TTC549 (cell line): ENCODE measurements around the gene CDK5.

Source experiments
- FAIRE-seq: peaks from 2 replicates; lab custom pipeline; 2012; peaks lifted over from hg19 to GRCh38; lab: Jason Lieb, UNC

Gene CDK5

GRCh38 chr7:151057506-151057988 lies at the start of gene CDK5:
Gene CDK5, minus strand, starts transcription at chr7:151057897. Its CDS starts 49 bp downstream, at chr7:151057848.
- no peak for FAIRE-seq

DNA sequence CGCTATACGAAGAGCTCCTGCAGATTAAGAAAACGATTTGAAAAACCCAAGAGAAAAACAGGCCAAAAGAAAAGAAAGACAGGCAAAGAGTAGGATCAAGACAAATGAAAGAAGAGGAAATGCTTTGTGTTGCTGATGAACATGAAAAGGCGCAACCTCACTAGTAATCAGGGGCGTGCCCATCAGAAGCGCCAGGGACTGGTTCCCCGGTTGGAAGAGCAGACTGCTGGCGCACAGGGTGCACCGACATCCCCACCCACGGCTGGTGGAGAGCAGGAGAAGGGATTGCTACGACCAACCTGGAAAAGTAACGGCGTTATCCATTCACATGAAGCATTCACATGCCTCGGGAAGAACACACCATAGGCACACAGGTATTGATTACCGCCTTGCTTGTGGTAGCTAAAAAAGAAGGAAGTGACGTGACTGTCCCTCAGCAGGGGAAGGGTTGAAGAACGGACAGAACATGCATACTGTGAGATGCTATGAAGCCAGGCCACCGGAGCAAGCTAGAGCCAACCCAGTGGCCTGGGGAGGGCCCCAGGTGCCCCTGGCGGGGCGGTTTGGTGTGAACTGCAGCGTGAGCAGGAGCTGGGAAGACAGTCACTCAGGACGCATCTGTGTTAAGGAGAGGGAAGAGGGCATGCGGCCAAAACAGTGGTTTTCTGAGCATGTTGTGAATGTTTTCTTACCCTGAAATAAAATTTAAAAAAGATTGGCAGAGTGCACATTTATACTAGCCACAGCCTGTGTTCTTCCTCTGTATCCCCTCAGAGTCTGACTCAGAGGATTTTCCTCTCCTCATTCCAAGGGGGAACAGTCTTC lies 46.9 kb upstream of the CDK5 start:
- no peak for FAIRE-seq

- FAIRE-seq, result no peak
Measured at GRCh38 chr7:151103973-151104372, 46.3 kb upstream of the CDK5 start.

GRCh38 chr7:151102991-151103390 lies 45.3 kb upstream of the CDK5 start:
- no peak for FAIRE-seq

- no peak for FAIRE-seq
Measured at GRCh38 chr7:151101621-151102396, 44.1 kb upstream of the CDK5 start.

- FAIRE-seq, result no peak
Measured at GRCh38 chr7:151100921-151101320, 43.2 kb upstream of the CDK5 start.

DNA sequence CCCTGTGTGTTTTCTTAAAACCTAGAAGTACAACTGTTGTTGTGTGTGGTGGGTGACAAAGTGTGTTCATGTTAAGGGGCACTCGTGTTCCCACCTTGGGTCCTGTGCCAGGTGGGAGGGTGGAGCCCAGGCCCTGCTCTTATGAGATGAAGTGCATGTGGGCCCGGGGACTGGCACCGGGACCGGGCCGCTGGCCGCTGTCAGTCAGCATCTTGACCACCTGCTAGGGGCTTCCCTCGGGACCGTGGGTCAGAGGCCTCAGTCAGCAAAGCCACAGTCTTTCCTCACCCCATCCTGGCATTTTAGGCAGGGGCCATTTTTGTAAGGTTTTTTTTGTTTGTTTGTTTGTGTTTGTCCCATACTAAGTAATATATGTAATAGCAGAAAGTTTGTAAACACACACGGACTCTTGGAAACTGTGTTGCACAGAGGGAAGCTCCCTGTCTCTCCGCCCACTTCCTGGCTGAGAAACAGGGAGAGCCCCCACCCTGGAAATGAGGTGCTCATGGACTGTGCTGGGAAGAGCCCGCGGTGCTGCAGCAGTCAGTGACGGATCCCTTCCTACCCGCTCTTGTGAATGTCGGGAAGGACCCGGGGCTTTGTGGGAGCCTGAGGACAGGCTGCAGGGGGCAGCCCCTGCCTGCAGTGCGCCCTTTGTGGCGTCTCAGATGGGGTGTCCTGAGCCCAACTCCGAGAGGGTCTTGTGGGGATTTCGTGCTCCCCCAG lies 42.0 kb upstream of the CDK5 start:
- no peak for FAIRE-seq

GRCh38 chr7:151095828-151096475 lies 38.3 kb upstream of the CDK5 start:
- no peak for FAIRE-seq

GRCh38 chr7:151095123-151095797 lies 37.6 kb upstream of the CDK5 start:
- no peak for FAIRE-seq

GRCh38 chr7:151094675-151095074 lies 37.0 kb upstream of the CDK5 start:
- FAIRE-seq, result no peak

GRCh38 chr7:151093748-151094147 lies 36.1 kb upstream of the CDK5 start:
- no peak for FAIRE-seq

- no peak for FAIRE-seq
Measured at GRCh38 chr7:151091988-151092387, 34.3 kb upstream of the CDK5 start.

DNA sequence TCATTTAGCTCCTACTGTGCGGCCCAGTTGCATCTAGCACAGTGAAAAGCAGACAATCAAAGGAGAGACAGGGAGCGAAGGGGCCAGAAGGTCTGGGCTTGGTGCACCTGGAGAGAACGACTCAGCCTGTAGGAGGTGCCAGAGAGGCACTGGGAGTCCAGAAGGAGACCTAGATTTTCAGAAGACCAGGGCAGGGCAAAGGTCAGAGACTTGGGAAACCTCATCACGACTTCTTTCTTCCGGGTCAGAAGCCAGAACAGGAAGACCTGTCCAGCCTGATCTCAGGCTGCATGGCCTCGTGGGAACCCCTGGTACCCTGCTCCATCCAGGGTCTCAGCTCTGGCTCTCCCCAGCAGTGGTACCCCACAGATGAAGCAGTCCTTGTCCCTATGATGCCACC lies 33.7 kb upstream of the CDK5 start:
- no peak for FAIRE-seq

DNA sequence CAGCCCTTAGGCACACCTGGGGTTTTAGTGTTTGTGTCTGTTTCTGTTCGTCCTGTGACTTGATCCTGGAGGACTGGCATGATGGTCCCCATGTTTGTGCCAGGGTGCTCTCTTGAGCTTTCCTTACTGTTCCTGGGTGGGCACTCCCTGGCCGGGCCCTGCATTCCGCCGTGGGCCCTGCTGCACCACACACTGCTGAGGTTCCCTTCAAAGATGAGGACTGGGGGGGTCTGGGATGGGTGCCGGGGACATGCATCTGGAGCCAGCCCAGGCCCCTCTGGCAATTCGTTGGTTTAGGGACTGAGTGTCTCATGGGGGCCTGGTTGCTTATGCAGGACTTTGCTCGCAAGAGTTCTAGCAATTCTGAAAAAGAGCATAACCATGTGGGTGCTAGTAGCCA lies 33.3 kb upstream of the CDK5 start:
- no peak for FAIRE-seq

DNA sequence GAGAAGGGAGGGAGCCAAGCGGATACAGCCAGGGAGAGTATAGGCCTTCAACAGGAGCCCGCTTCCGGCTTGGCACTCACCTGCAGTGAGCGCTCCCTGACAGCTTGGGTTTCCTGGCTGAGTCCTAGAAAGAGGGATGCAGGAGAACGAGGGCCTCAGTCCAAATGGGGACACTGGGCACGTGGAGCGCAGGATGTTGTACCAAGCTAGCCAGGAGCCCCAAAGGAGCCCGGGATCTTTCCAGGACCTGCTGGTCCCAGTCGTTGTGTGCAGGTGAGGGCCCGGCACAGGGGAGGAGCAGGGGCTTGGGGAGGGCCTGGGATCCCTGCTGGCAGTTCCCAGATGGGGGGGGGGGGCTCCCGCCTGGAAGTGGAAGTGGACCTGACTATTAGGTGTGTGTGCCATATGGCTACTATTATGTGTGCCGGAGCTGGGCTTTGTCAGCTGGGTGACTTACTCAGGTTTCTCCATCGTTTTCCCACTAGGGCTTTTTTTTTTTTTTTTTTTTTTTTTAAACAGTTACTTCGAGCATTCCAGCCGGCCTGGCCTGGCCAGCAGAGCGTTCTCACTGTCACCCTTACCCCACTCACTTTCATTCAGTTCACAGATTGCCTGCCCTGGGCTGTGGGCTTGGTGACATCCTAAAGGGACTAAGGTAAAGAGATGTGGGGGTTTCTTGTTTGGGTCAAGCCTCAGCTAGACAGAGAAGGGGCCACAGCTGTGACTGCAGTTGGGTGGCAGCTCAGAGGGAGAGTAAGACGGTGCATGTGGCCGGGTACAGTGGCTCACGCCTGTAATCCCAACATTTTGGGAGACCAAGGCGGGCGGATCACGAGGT lies 32.4 kb upstream of the CDK5 start:
- FAIRE-seq, result no peak

- FAIRE-seq, result no peak
Measured at GRCh38 chr7:151088856-151089699, 31.4 kb upstream of the CDK5 start.

GRCh38 chr7:151088019-151088855 lies 30.5 kb upstream of the CDK5 start:
- no peak for FAIRE-seq

DNA sequence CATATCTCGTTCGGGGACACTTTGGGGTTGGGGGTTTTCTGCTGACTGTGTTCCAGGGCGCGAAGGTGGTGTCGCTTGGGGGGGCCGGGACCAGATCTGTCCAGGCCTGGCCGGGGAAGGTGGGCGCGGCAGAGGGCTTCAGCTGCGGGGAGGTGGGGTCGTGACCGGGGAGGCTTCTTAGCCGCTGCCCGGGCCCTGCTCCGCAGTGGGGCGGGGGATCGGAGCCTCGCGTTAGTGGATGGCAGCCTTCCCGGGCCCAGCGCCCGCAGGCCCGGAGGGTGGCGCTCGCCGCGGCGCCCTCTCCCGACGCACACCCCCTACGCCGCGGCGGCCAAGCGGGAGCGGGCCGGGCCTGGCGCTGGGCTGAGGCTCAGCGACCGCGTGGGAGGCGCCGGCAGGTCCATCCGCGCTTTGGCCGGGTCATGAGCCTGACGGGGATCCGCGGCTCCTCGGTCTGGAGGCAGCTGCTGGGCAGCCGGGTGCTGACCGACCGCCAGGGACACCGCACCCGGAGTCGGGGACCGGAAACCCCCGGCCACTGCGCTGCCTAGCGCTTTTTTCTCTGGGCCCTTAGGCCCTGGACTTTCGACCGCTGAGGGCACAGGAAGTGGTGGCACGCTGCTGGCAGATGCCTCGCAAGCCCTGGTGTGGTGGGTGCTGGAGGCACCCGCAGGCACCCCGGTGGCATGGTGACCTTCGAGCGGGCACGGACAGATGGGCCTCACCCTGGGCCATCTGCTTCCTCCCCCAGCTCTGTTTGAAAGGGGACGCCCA lies 29.7 kb upstream of the CDK5 start:
- no peak for FAIRE-seq
